Upper lobe of left lung (tissue), 6 donors: ENCODE results near the gene MAB21L4. TPM values are rescaled to one million over a fixed set of nuclear protein-coding genes. Genes with fewer than 3 reads are reported as not detected.

Source experiments
- ATAC-seq, 2 donors: fragments of 200-7000 bp; cut with Tn5 transposase; one replicate each; pipeline ENCODE4 v1.9.1; 2022; ENCODE audit warnings: mild to moderate bottlenecking in 2 of 2, moderate library complexity in 2 of 2; ENCODE audit not compliant: low FRiP score in 2 of 2
- DNase-seq, 2 donors: peaks; one replicate each; pipeline ENCODE4 v3.0.0-alpha.2; 2019 to 2020
- H3K27ac ChIP-seq, 4 donors: fragments of 200-600 bp; sonication (generic); one replicate each; pipeline ENCODE4 v1.5.1; 2016 to 2019
- H3K27me3 ChIP-seq, 4 donors: fragments of 200-600 bp; sonication (generic); one replicate each; pipeline ENCODE4 v1.5.1; 2017 to 2019
- H3K36me3 ChIP-seq, 4 donors: fragments of 200-600 bp; sonication (generic); one replicate each; pipeline ENCODE4 v1.5.1; 2016 to 2019
- H3K4me1 ChIP-seq, 4 donors: fragments of 200-600 bp; sonication (generic); one replicate each; pipeline ENCODE4 v1.5.1; 2018 to 2019
- H3K4me3 ChIP-seq, 4 donors: fragments of 200-600 bp; sonication (generic); one replicate each; pipeline ENCODE4 v1.5.1; 2017 to 2019; ENCODE audit warnings: mild to moderate bottlenecking in 2 of 4, moderate library complexity in 1 of 4
- H3K9me3 ChIP-seq, 4 donors: fragments of 200-600 bp; sonication (generic); one replicate each; pipeline ENCODE4 v1.5.1; 2018 to 2019
- EP300 ChIP-seq, 4 donors: sonication (generic); formaldehyde crosslinking; IDR thresholded peaks; one replicate each; pipeline ENCODE4 v1.5.1; 2017; ENCODE audit warnings: antibody characterized with exemption in 4 of 4, control low read depth in 2 of 4
- POLR2A ChIP-seq, 4 donors: fragments of 450-650 bp; IDR thresholded peaks; one replicate each; pipeline ENCODE4 v1.5.1; 2016 to 2017; ENCODE audit warnings: antibody characterized with exemption in 4 of 4, mild to moderate bottlenecking in 2 of 4
- POLR2AphosphoS5 ChIP-seq, 2 donors: sonication (generic); formaldehyde crosslinking; IDR thresholded peaks; one replicate each; pipeline ENCODE4 v1.5.1; 2017; ENCODE audit warnings: antibody characterized with exemption in 2 of 2
- WGBS, 2 donors: methylation state at CpG; one replicate each; pipeline ENCODE4 v1.1.5; 2017 to 2018; 5-methylcytosine and 5-hydroxymethylcytosine counted together
- total RNA-seq, 6 donors: library from RNA; depleted of rRNA in 4 of 6; stranded (reverse); fragments of >200 nt in 4 of 6; gene quantifications; one replicate each; pipeline versions ENCODE4 v1.1.0 to v1.2.1, GENCODE V29; 2016 to 2021
- TF ChIP-seq, protein P1 (sequence below), 6 experiments: fragments of 450-650 bp in 4 of 6; fragments of 200-600 bp in 2 of 6; sonication (generic) in 2 of 6; IDR thresholded peaks; one replicate each; pipeline ENCODE4 v1.5.1; 2016 to 2019; ENCODE audit warnings: antibody characterized with exemption in 6 of 6
- donor health status: DM: no; HTN: no; CAD: no; lungs with moderate emphysema.
- donor health status: DM: no; HTN: yes; CAD: no; lungs with severe emphysema.

Gene MAB21L4
- total RNA-seq, 6 donors from 2014 or later: 11.5 to 117 (median 29.0) TPM

DNA sequence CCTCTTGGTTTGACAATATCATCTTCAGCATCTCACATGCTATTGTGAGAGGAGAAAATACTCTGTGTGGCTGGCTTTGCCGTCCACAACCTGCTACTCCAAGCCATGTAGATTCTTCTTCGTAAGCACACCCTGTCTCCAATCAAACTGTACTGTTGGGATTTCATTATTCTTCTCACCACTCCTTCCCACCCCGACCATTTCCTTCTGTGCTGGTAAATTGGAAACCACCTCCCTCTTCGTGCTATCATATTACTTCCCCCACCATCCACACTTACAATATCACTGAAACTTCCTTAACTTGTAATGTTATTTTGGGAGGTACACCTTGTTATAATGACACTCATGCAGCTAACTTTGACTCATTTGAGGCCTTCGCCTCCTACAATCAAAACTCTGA, 30.6 kb downstream of the MAB21L4 start:
- Histone ChIP-seq H3K4me1 (no peaks in the 10 kb centered on the region), H3K27ac (no peak overlapping the region), H3K27me3 (no peaks in the 10 kb centered on the region), H3K4me3 (no peak overlapping the region), H3K36me3 (no peaks in the 10 kb centered on the region), H3K9me3 (no peaks in the 10 kb centered on the region)
- ATAC-seq (no peak), DNase-seq (no peak)
- 79 to 83% methylated on average over 5 of the region's 5 CpGs for WGBS, 2 donors
- TF ChIP-seq, protein P1, sequence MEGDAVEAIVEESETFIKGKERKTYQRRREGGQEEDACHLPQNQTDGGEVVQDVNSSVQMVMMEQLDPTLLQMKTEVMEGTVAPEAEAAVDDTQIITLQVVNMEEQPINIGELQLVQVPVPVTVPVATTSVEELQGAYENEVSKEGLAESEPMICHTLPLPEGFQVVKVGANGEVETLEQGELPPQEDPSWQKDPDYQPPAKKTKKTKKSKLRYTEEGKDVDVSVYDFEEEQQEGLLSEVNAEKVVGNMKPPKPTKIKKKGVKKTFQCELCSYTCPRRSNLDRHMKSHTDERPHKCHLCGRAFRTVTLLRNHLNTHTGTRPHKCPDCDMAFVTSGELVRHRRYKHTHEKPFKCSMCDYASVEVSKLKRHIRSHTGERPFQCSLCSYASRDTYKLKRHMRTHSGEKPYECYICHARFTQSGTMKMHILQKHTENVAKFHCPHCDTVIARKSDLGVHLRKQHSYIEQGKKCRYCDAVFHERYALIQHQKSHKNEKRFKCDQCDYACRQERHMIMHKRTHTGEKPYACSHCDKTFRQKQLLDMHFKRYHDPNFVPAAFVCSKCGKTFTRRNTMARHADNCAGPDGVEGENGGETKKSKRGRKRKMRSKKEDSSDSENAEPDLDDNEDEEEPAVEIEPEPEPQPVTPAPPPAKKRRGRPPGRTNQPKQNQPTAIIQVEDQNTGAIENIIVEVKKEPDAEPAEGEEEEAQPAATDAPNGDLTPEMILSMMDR (IDR thresholded peaks at IDR 0.05): no peak
- TF ChIP-seq EP300 (IDR thresholded peaks at IDR 0.05) (no peak), POLR2A (IDR thresholded peaks at IDR 0.05) (no peak), POLR2AphosphoS5 (IDR thresholded peaks at IDR 0.05) (no peak)

DNA sequence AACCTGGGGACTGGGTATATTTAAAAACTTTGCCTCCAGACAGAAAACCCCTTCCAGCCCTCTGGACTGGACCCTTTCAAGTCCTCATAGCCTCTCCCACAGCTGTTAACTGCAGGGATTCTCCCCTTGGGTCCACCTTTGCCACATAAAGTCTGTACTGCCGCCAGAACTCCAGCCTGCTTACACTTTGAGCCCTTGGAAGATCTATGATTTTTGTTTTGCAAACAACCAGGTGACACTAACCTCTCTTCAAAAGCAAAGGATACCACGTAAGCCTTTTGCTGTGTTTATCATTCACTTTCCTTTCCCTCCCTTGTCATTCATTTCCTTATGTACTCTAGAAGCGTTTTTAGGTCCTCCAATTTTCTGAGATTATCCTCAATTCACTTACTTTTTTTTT, 31.5 kb downstream of the MAB21L4 start:
- H3K4me1 ChIP-seq: no peaks in the 10 kb centered on the region
- H3K27me3 ChIP-seq: no peaks in the 10 kb centered on the region
- 69 to 73% methylated on average over 3 of the region's 3 CpGs for WGBS, 2 donors
- DNase-seq: no peak
- TF ChIP-seq POLR2A (IDR thresholded peaks at IDR 0.05): no peak
- TF ChIP-seq EP300 (IDR thresholded peaks at IDR 0.05): no peak
- TF ChIP-seq POLR2AphosphoS5 (IDR thresholded peaks at IDR 0.05): no peak
- TF ChIP-seq, protein P1 (IDR thresholded peaks at IDR 0.05): no peak
- H3K4me3 ChIP-seq: no peak overlapping the region
- ATAC-seq: no peak
- H3K36me3 ChIP-seq: no peaks in the 10 kb centered on the region
- H3K9me3 ChIP-seq: no peaks in the 10 kb centered on the region
- H3K27ac ChIP-seq: no peak overlapping the region

DNA sequence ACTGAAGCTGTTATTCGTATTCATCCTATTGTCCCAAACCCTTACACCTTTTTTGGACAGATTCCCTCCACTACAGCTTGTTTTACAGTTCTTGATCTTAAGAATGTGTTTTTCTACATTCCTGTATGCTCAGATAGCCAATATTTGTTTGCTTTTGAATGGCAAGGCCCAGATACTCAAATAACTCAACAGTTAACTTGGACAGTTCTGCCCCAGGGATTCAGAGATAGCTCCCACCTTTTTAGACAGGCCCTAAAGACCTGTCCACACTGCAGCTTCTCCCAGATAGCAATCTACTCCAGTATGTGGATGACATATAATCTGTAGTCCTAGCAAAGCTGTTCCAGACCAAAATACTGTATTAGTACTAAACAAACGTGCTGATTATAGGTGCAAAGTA, 34.4 kb downstream of the MAB21L4 start:
- Histone ChIP-seq H3K36me3 (no peaks in the 10 kb centered on the region), H3K27me3 (no peaks in the 10 kb centered on the region), H3K9me3 (no peaks in the 10 kb centered on the region), H3K4me1 (no peaks in the 10 kb centered on the region), H3K4me3 (no peak overlapping the region), H3K27ac (no peak overlapping the region)
- WGBS, 2 donors: 69 to 76% methylated on average over 2 of the region's 2 CpGs
- no peak for DNase-seq
- ATAC-seq: no peak
- TF ChIP-seq POLR2A (IDR thresholded peaks at IDR 0.05) (no peak), EP300 (IDR thresholded peaks at IDR 0.05) (no peak), POLR2AphosphoS5 (IDR thresholded peaks at IDR 0.05) (no peak)
- TF ChIP-seq, protein P1 (IDR thresholded peaks at IDR 0.05): no peak

DNA sequence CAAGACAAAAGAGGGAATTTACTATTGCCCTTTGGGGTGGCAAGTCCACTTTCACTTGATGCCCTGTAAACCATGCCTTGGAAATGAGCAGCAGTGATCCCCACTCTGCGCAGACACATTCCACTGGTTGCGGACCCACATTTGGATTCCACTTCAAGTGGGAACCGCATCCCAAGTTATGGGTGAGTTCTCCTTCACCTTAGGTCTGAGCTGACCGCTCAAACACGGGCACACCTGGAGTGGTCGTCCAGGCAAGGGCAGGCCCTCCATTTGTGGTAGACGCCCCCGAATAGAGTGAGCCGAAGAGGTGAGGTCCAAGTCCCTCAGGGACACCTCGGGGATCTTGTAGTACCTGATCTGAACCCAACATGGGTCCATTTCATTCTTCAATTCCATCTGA, 37.1 kb downstream of the MAB21L4 start:
- H3K4me1 ChIP-seq: no peaks in the 10 kb centered on the region
- no peaks in the 10 kb centered on the region for H3K27me3 ChIP-seq
- DNase-seq (no peak), ATAC-seq (no peak)
- no peak for TF ChIP-seq POLR2A (IDR thresholded peaks at IDR 0.05)
- no peak for TF ChIP-seq EP300 (IDR thresholded peaks at IDR 0.05)
- TF ChIP-seq, protein P1 (IDR thresholded peaks at IDR 0.05): no peak
- TF ChIP-seq POLR2AphosphoS5 (IDR thresholded peaks at IDR 0.05): no peak
- 92% methylated on average over 8 to 10 of the region's 10 CpGs for WGBS, 2 donors
- no peak overlapping the region for H3K4me3 ChIP-seq
- no peak overlapping the region for H3K27ac ChIP-seq
- peaks cover 0 to 13% (median 4%) of the 10 kb centered on the region in 4 donors for H3K9me3 ChIP-seq
- no peaks in the 10 kb centered on the region for H3K36me3 ChIP-seq

DNA sequence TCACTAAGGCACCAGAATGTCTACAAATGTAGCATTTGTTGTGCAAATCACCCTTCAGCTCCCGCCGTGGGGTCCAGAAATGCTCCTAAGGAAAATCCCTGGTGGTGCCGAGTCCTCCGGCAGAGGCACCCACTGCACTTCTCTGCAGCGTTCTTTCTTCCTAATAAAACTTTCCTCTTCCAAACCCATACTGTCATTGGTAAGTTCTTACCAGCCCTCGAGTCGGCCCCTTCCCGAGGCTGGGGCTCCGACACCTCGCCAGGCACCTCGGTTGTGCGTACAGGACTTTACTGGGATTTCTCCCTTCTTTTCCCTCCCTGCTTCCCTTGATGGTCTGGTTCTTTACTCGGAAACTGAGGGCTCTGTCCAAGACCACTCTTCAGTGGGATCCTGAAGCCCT, 37.6 kb downstream of the MAB21L4 start:
- DNase-seq (no peak), ATAC-seq (no peak)
- H3K9me3 ChIP-seq: peaks cover 0 to 13% (median 4%) of the 10 kb centered on the region in 4 donors

More for the DNA sequence above, 37.6 kb downstream of the MAB21L4 start:
- TF ChIP-seq, protein P1 (IDR thresholded peaks at IDR 0.05): no peak
- TF ChIP-seq POLR2AphosphoS5 (IDR thresholded peaks at IDR 0.05) (no peak), POLR2A (IDR thresholded peaks at IDR 0.05) (no peak), EP300 (IDR thresholded peaks at IDR 0.05) (no peak)
- H3K27ac ChIP-seq: no peak overlapping the region
- no peak overlapping the region for H3K4me3 ChIP-seq
- no peaks in the 10 kb centered on the region for H3K4me1 ChIP-seq
- no peaks in the 10 kb centered on the region for H3K27me3 ChIP-seq
- H3K36me3 ChIP-seq: no peaks in the 10 kb centered on the region
- 90 to 93% methylated on average over 13 of the region's 13 CpGs for WGBS, 2 donors
